ENCODE measurements around the gene GRAMD4. TPM values are rescaled to one million over a fixed set of nuclear protein-coding genes. Genes with fewer than 3 reads are reported as not detected.

The GRAMD4 gene
- total RNA-seq, 1 experiment from 2014 or later: 19.8 TPM

- Histone ChIP-seq H3K4me2 (ENCODE audit: insufficient read depth, insufficient read length, low read length) (no peak overlapping the region), H2AFZ (ENCODE audit: low read length) (no peak overlapping the region), H3K9ac (ENCODE audit: extremely low read depth, insufficient read length, low read length) (no peak overlapping the region), H2BK5ac (ENCODE audit: insufficient read length, low read length) (no peak overlapping the region), H4K91ac (ENCODE audit: insufficient read length, low read depth, low read length) (no peak overlapping the region), H2BK120ac (ENCODE audit: low read depth, low read length, poor library complexity, severe bottlenecking) (no peak overlapping the region), H3K27me3 (ENCODE audit: insufficient read depth, low read length) (no peaks in the 10 kb centered on the region), H4K8ac (replicated peaks; ENCODE audit: insufficient read length, low read depth, low read length) (no peak overlapping the region), H3T11ph (ENCODE audit: low read length) (no peak overlapping the region), H4K20me1 (ENCODE audit: control insufficient read depth, insufficient read depth, insufficient read length) (no peaks in the 10 kb centered on the region), H3K27ac (ENCODE audit: insufficient read length, low read depth, low read length) (no peak overlapping the region), H3K79me2 (ENCODE audit: insufficient read depth, low read length) (no peaks in the 10 kb centered on the region), H2AK5ac (ENCODE audit: insufficient read length, low read length) (no peak overlapping the region), H3K23ac (ENCODE audit: insufficient read length, low read depth, low read length) (no peak overlapping the region), H3K4ac (ENCODE audit: low read depth, low read length) (no peak overlapping the region), H2BK12ac (ENCODE audit: insufficient read length, low read depth, low read length) (no peak overlapping the region), H3K18ac (ENCODE audit: insufficient read length, low read depth, low read length) (no peak overlapping the region), H3K79me1 (ENCODE audit: insufficient read depth, low read depth, low read length, poor library complexity, severe bottlenecking) (no peaks in the 10 kb centered on the region), H3K56ac (ENCODE audit: insufficient read length, low read depth, low read length) (no peak overlapping the region), H2BK15ac (ENCODE audit: low read depth, low read length) (no peak overlapping the region), H3K23me2 (ENCODE audit: insufficient read length, low read depth, low read length, poor library complexity, severe bottlenecking) (no peaks in the 10 kb centered on the region), H3K14ac (ENCODE audit: insufficient read depth, low read length) (no peak overlapping the region), H4K5ac (ENCODE audit: insufficient read length, low read depth, low read length) (no peak overlapping the region), H2BK20ac (ENCODE audit: low read depth, low read length, poor library complexity, severe bottlenecking) (no peak overlapping the region), H3K9me3 (ENCODE audit: control insufficient read depth, low read depth, low read length) (no peaks in the 10 kb centered on the region), H3K4me1 (ENCODE audit: insufficient read depth, low read length) (no peaks in the 10 kb centered on the region)
- no peak for DNase-seq
- Mint-ChIP-seq H3K9me3 (no peaks in the 10 kb centered on the region; a peak in 1 of 5 replicates), H3K27ac (peak overlapping the region in 1 of 3 experiments; percentile 65; a peak in 1 of 7 replicates), H3K4me1 (peaks cover 8 to 14% of the 10 kb centered on the region in 2 experiments), H3K36me3 (ENCODE audit: insufficient read depth in 1 of 3, low read depth in 3 of 3) (no peaks in the 10 kb centered on the region), H3K27me3 (ENCODE audit: low read depth) (no peaks in the 10 kb centered on the region), H3K4me3 (no peak overlapping the region)
- no peak for TF ChIP-seq CTCF (conservative IDR thresholded peaks at IDR 0.05)
- WGBS (ENCODE audit: extremely low coverage, insufficient read length, low lambda C conversion rate): no CpG with 5 or more reads among the region's 10 CpGs
Measured at GRCh38 chr22:46657655-46657953, 37.4 kb downstream of the GRAMD4 start.

All from H9 (cell line).